SK-N-MC (cell line): ENCODE data around the gene SGMS1.

Experiments used
- EZH2 ChIP-seq: fragments of 200-600 bp; sonication (generic); IDR thresholded peaks from one replicate; pipeline ENCODE4 v1.6.1; 2017; ENCODE audit warnings: antibody characterized with exemption
- POLR2AphosphoS5 ChIP-seq: IDR thresholded peaks from 2 replicates; pipeline ENCODE4 v1.6.1; 2012; ENCODE audit warnings: mild to moderate bottlenecking, low read depth, low read length, borderline replicate concordance

- TF ChIP-seq POLR2AphosphoS5 (no peak), EZH2 (no peak)
Observed at GRCh38 chr10:50432211-50433009, 191.3 kb downstream of the SGMS1 start.
